GM12891 (cell line): ENCODE data around the gene SENP3.

Experiments used
- POLR2A ChIP-seq: IDR thresholded peaks from 2 replicates; pipeline ENCODE4 v1.6.1; 2011; ENCODE audit warnings: low read depth, low read length, control low read depth
- SPI1 ChIP-seq: IDR thresholded peaks from 2 replicates; pipeline ENCODE4 v1.6.1; 2011; ENCODE audit warnings: low read depth, low read length, control low read depth
- TAF1 ChIP-seq: IDR thresholded peaks from 2 replicates; pipeline ENCODE4 v1.6.1; 2011; ENCODE audit warnings: low read depth, low read length, control low read depth

DNA sequence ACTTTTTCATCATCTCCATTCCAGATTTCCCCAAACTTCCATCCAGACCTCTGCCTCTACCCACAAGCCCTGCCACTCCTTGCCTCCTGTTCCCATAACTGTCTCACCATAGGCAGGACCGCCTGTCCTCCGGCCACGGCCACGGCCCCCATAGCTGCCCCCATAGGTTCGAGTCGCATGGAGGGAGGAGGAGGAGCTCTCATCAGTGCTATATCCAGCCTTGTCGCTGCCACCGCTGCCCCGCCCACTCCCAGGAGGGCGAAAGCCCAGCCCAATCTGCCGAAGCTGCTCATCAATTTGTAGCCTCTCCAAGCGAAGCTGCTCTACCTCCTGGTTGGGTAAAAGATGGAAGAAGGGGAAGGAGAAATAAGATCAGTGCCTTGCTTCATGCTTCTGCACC is 31.6 kb downstream of the SENP3 start:
- TF ChIP-seq POLR2A = no peak
- no peak for TF ChIP-seq SPI1
- TF ChIP-seq TAF1 = no peak
